Bronchial epithelial cell (primary cell): ENCODE results near the gene TMEM41B. TPM values are rescaled to one million over a fixed set of nuclear protein-coding genes. Genes with fewer than 3 reads are reported as not detected.

ENCODE experiments used
- DNase-seq: peaks from one replicate; pipeline ENCODE4 v3.0.0-alpha.2; 2010; ENCODE audit warnings: low read depth
- FAIRE-seq: peaks from 2 replicates; lab custom pipeline; 2011; peaks lifted over from hg19 to GRCh38; lab: Jason Lieb, UNC
- H3K27me3 ChIP-seq: 2 replicates; pipeline ENCODE4 v1.5.1; 2011; ENCODE audit warnings: low read length; ENCODE audit not compliant: control insufficient read depth, insufficient read depth
- H3K36me3 ChIP-seq: 2 replicates; pipeline ENCODE4 v1.5.1; 2011; ENCODE audit warnings: low read length; ENCODE audit not compliant: control insufficient read depth, insufficient read depth
- H3K4me3 ChIP-seq: 2 replicates; pipeline ENCODE4 v1.5.1; 2011; ENCODE audit warnings: mild to moderate bottlenecking, low read depth, low read length, control low read depth
- CTCF ChIP-seq: IDR thresholded peaks from 2 replicates; pipeline ENCODE4 v1.5.1; 2011; ENCODE audit warnings: mild to moderate bottlenecking, moderate library complexity, low read length, control low read depth, inconsistent platforms; ENCODE audit not compliant: insufficient read depth, severe bottlenecking
- total RNA-seq: library from RNA; depleted of rRNA; stranded (reverse); fragments of >200 nt; gene quantifications from 2 replicates; pipeline ENCODE4 v1.2.1, GENCODE V29; 2014

The TMEM41B gene
- total RNA-seq, 1 donor from 2014 or later, result 49.2 TPM

- DNase-seq (no peak), FAIRE-seq (no peak)
- Histone ChIP-seq H3K36me3 (no peaks in the 10 kb centered on the region), H3K27me3 (no peaks in the 10 kb centered on the region), H3K4me3 (no peak overlapping the region)
- TF ChIP-seq CTCF, result no peak
Measured at GRCh38 chr11:9347100-9347499, 32.7 kb upstream of the TMEM41B start.

GRCh38 chr11:9344061-9344680 lies 29.8 kb upstream of the TMEM41B start:
- TF ChIP-seq CTCF, result no peak

GRCh38 chr11:9341638-9342178 lies 27.3 kb upstream of the TMEM41B start:
- Histone ChIP-seq H3K36me3 (no peaks in the 10 kb centered on the region), H3K4me3 (no peak overlapping the region), H3K27me3 (no peaks in the 10 kb centered on the region)
- FAIRE-seq (no peak), DNase-seq (peak; percentile 45)
- TF ChIP-seq CTCF, result no peak

More at GRCh38 chr11:9344061-9344680, 29.8 kb upstream of the TMEM41B start:
- Histone ChIP-seq H3K4me3 (no peak overlapping the region), H3K27me3 (no peaks in the 10 kb centered on the region), H3K36me3 (no peaks in the 10 kb centered on the region)
- no peak for DNase-seq
- no peak for FAIRE-seq

GRCh38 chr11:9332655-9333054 lies 18.3 kb upstream of the TMEM41B start:
- DNase-seq, result no peak
- no peaks in the 10 kb centered on the region for H3K27me3 ChIP-seq
- TF ChIP-seq CTCF, result no peak
- H3K36me3 ChIP-seq, result no peaks in the 10 kb centered on the region
- FAIRE-seq, result peak; percentile 60
- H3K4me3 ChIP-seq, result no peak overlapping the region

- FAIRE-seq (peak; percentile 73), DNase-seq (peak; percentile 65)
- no peaks in the 10 kb centered on the region for H3K36me3 ChIP-seq
- TF ChIP-seq CTCF, result no peak
- H3K27me3 ChIP-seq, result no peaks in the 10 kb centered on the region
- no peak overlapping the region for H3K4me3 ChIP-seq
Measured at GRCh38 chr11:9330387-9331384, 16.3 kb upstream of the TMEM41B start.
